Measurements from ENCODE around the gene RHOT2.

RHOT2 gene

GRCh38 chr16:722835-723633 lies 55.1 kb downstream of the RHOT2 start:
- Histone ChIP-seq H3K4me3 (ENCODE audit: low read depth, low read length) (no peak overlapping the region), H3K27ac (ENCODE audit: low read depth, low read length) (no peak overlapping the region), H3K36me3 (ENCODE audit: control insufficient read depth, insufficient read depth, low read length) (no peaks in the 10 kb centered on the region), H3K9ac (ENCODE audit: low read depth, low read length) (no peak overlapping the region), H3K9me3 (ENCODE audit: control insufficient read depth, insufficient read depth, low read length) (no peaks in the 10 kb centered on the region), H3K27me3 (ENCODE audit: control insufficient read depth, insufficient read depth, low read length) (peaks cover 9% of the 10 kb centered on the region; the same call in 1 of the 2 replicates), H3K4me1 (ENCODE audit: control insufficient read depth, insufficient read depth, low read length) (peaks cover 18% of the 10 kb centered on the region)

GRCh38 chr16:723695-724094 lies 55.8 kb downstream of the RHOT2 start:
- no peak overlapping the region for H3K27ac ChIP-seq (ENCODE audit: low read depth, low read length)
- H3K4me3 ChIP-seq (ENCODE audit: low read depth, low read length): no peak overlapping the region
- H3K9ac ChIP-seq (ENCODE audit: low read depth, low read length): no peak overlapping the region
- H3K36me3 ChIP-seq (ENCODE audit: control insufficient read depth, insufficient read depth, low read length): no peaks in the 10 kb centered on the region
- no peaks in the 10 kb centered on the region for H3K9me3 ChIP-seq (ENCODE audit: control insufficient read depth, insufficient read depth, low read length)
- H3K4me1 ChIP-seq (ENCODE audit: control insufficient read depth, insufficient read depth, low read length): peaks cover 15% of the 10 kb centered on the region
- peaks cover 5% of the 10 kb centered on the region; the same call in 1 of the 2 replicates for H3K27me3 ChIP-seq (ENCODE audit: control insufficient read depth, insufficient read depth, low read length)

All from HUES48 (cell line).